Upper lobe of left lung (tissue), 6 donors: ENCODE data around the gene PPP1R1B. TPM values are rescaled to one million over a fixed set of nuclear protein-coding genes. Genes with fewer than 3 reads are reported as not detected.

Experiments
- ATAC-seq, 2 donors: fragments of 200-7000 bp; cut with Tn5 transposase; one replicate each; pipeline ENCODE4 v1.9.1; 2022; ENCODE audit warnings: mild to moderate bottlenecking in 2 of 2, moderate library complexity in 2 of 2; ENCODE audit not compliant: low FRiP score in 2 of 2
- DNase-seq, 2 donors: peaks; one replicate each; pipeline ENCODE4 v3.0.0-alpha.2; 2019 to 2020
- H3K27ac ChIP-seq, 4 donors: fragments of 200-600 bp; sonication (generic); one replicate each; pipeline ENCODE4 v1.5.1; 2016 to 2019
- H3K27me3 ChIP-seq, 4 donors: fragments of 200-600 bp; sonication (generic); one replicate each; pipeline ENCODE4 v1.5.1; 2017 to 2019
- H3K36me3 ChIP-seq, 4 donors: fragments of 200-600 bp; sonication (generic); one replicate each; pipeline ENCODE4 v1.5.1; 2016 to 2019
- H3K4me1 ChIP-seq, 4 donors: fragments of 200-600 bp; sonication (generic); one replicate each; pipeline ENCODE4 v1.5.1; 2018 to 2019
- H3K4me3 ChIP-seq, 4 donors: fragments of 200-600 bp; sonication (generic); one replicate each; pipeline ENCODE4 v1.5.1; 2017 to 2019; ENCODE audit warnings: mild to moderate bottlenecking in 2 of 4, moderate library complexity in 1 of 4
- H3K9me3 ChIP-seq, 4 donors: fragments of 200-600 bp; sonication (generic); one replicate each; pipeline ENCODE4 v1.5.1; 2018 to 2019
- CTCF ChIP-seq, 6 experiments: fragments of 450-650 bp in 4 of 6; fragments of 200-600 bp in 2 of 6; sonication (generic) in 2 of 6; IDR thresholded peaks; one replicate each; pipeline ENCODE4 v1.5.1; 2016 to 2019; ENCODE audit warnings: antibody characterized with exemption in 6 of 6
- EP300 ChIP-seq, 4 donors: sonication (generic); formaldehyde crosslinking; IDR thresholded peaks; one replicate each; pipeline ENCODE4 v1.5.1; 2017; ENCODE audit warnings: antibody characterized with exemption in 4 of 4, control low read depth in 2 of 4
- POLR2A ChIP-seq, 4 donors: fragments of 450-650 bp; IDR thresholded peaks; one replicate each; pipeline ENCODE4 v1.5.1; 2016 to 2017; ENCODE audit warnings: antibody characterized with exemption in 4 of 4, mild to moderate bottlenecking in 2 of 4
- POLR2AphosphoS5 ChIP-seq, 2 donors: sonication (generic); formaldehyde crosslinking; IDR thresholded peaks; one replicate each; pipeline ENCODE4 v1.5.1; 2017; ENCODE audit warnings: antibody characterized with exemption in 2 of 2
- WGBS, 2 donors: methylation state at CpG; one replicate each; pipeline ENCODE4 v1.1.5; 2017 to 2018; 5-methylcytosine and 5-hydroxymethylcytosine counted together
- total RNA-seq, 6 donors: library from RNA; depleted of rRNA in 4 of 6; stranded (reverse); fragments of >200 nt in 4 of 6; gene quantifications; one replicate each; pipeline versions ENCODE4 v1.1.0 to v1.2.1, GENCODE V29; 2016 to 2021
- donor health status: DM: no; HTN: no; CAD: no; lungs with moderate emphysema.
- donor health status: DM: no; HTN: yes; CAD: no; lungs with severe emphysema.

The PPP1R1B gene
- total RNA-seq, 6 donors from 2014 or later, result 10.9 to 22.4 (median 13.8) TPM

DNA sequence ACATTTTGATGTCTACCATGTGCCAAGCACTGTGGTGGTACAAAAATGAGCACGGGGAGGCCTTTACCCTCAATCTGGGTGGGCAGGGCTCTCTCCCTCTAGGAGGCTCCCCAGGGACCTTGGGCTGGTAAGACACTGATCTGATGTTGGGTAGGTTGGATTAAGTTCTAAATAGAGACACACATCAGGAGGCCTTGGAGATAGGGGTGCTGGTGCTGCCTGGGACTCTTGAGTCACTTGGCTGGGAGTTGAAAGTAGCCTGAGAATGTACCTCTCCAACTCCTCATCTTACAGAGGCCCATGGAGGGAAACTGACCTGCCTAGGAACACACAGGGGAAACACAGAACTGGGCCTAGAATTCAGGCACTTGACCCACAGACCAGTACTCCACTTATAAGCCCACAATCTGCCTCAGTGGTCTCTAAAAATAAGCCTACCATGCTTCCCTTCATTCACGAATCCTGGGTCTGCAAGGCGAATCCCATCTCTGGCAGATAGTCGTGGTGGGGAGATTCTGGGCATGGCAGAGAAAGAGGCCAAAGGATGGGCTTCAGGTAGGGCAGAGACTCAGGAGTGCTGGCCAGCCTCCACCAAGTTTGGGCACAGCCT is 17.2 kb upstream of the PPP1R1B start:
- 91 to 95% methylated on average over 4 of the region's 4 CpGs for WGBS, 2 donors
- no peak overlapping the region for H3K27ac ChIP-seq
- no peaks in the 10 kb centered on the region for H3K9me3 ChIP-seq
- peaks cover 0 to 47% (median 35%) of the 10 kb centered on the region in 4 donors for H3K27me3 ChIP-seq
- ATAC-seq (no peak), DNase-seq (no peak)
- H3K36me3 ChIP-seq, result no peaks in the 10 kb centered on the region
- H3K4me3 ChIP-seq, result no peak overlapping the region
- no peak for TF ChIP-seq EP300 (IDR thresholded peaks at IDR 0.05)
- peaks cover 25 to 31% (median 27%) of the 10 kb centered on the region in 4 donors for H3K4me1 ChIP-seq

DNA sequence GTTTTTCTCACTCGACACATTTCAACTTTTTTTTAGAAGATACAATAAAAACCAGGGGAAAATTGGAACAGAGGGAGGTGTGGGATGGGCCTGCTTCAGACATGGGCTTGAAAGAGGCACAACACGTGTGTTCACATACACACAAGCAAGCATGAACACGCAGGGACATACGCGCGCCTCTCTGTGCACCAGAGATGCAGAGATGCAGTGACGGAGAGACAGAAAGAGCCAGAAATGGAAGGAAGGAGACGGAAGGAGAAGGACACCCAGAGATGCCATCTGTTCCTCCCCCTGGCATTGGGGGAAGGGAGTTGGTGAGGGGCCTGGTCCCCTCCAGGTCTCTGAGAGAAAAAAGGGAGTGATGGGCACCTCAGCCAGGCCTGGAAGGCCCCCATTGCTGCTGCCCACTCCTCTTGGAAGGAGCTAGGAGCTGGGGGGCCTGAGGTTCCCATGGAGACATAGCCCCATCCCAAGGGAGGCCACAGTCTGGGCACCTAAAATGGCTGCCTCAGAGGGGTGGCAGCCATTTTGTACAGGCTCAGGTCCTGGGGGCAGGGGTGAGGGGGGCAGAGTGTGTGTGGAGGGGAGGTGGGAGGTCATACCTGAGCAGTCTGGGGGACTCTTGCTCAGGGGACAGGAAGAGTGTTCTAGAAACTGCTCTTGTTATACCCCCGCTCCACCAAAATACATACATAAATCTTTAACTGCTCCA is 15.2 kb upstream of the PPP1R1B start:
- WGBS, 2 donors, result 82 to 86% methylated on average over 9 of the region's 9 CpGs

GRCh38 chr17:39612291-39612894 is 14.4 kb upstream of the PPP1R1B start:
- WGBS, 2 donors, result 61 to 72% methylated on average over 4 to 22 of the region's 22 CpGs
- DNase-seq (no peak), ATAC-seq (no peak)
- no peak for TF ChIP-seq CTCF (IDR thresholded peaks at IDR 0.05)
- no peak for TF ChIP-seq POLR2AphosphoS5 (IDR thresholded peaks at IDR 0.05)
- no peak for TF ChIP-seq EP300 (IDR thresholded peaks at IDR 0.05)
- no peak for TF ChIP-seq POLR2A (IDR thresholded peaks at IDR 0.05)
- Histone ChIP-seq H3K4me3 (no peak overlapping the region), H3K27me3 (peaks cover 0 to 20% (median 13%) of the 10 kb centered on the region in 4 donors), H3K36me3 (no peaks in the 10 kb centered on the region), H3K9me3 (no peaks in the 10 kb centered on the region), H3K4me1 (peaks cover 3 to 9% (median 4%) of the 10 kb centered on the region in 4 donors), H3K27ac (no peak overlapping the region)

More for the DNA sequence above, 15.2 kb upstream of the PPP1R1B start:
- no peak for TF ChIP-seq CTCF (IDR thresholded peaks at IDR 0.05)
- TF ChIP-seq POLR2AphosphoS5 (IDR thresholded peaks at IDR 0.05), result no peak
- TF ChIP-seq EP300 (IDR thresholded peaks at IDR 0.05), result no peak
- TF ChIP-seq POLR2A (IDR thresholded peaks at IDR 0.05), result no peak
- H3K36me3 ChIP-seq, result no peaks in the 10 kb centered on the region
- H3K4me3 ChIP-seq, result no peak overlapping the region
- peaks cover 7 to 13% (median 9%) of the 10 kb centered on the region in 4 donors for H3K4me1 ChIP-seq
- no peak for ATAC-seq
- peaks cover 0 to 28% (median 20%) of the 10 kb centered on the region in 4 donors for H3K27me3 ChIP-seq
- H3K9me3 ChIP-seq, result no peaks in the 10 kb centered on the region
- DNase-seq, result no peak
- H3K27ac ChIP-seq, result no peak overlapping the region

GRCh38 chr17:39612935-39613464 is 13.8 kb upstream of the PPP1R1B start:
- Histone ChIP-seq H3K9me3 (no peaks in the 10 kb centered on the region), H3K27ac (no peak overlapping the region), H3K27me3 (peaks cover 0 to 14% (median 10%) of the 10 kb centered on the region in 4 donors), H3K36me3 (no peaks in the 10 kb centered on the region), H3K4me3 (no peak overlapping the region), H3K4me1 (peaks cover 5 to 11% (median 6%) of the 10 kb centered on the region in 4 donors)
- WGBS, 2 donors, result 79 to 80% methylated on average over 7 of the region's 7 CpGs
- TF ChIP-seq POLR2A (IDR thresholded peaks at IDR 0.05) (no peak), POLR2AphosphoS5 (IDR thresholded peaks at IDR 0.05) (no peak), CTCF (IDR thresholded peaks at IDR 0.05) (no peak)
- ATAC-seq, result no peak
- DNase-seq, result no peak

DNA sequence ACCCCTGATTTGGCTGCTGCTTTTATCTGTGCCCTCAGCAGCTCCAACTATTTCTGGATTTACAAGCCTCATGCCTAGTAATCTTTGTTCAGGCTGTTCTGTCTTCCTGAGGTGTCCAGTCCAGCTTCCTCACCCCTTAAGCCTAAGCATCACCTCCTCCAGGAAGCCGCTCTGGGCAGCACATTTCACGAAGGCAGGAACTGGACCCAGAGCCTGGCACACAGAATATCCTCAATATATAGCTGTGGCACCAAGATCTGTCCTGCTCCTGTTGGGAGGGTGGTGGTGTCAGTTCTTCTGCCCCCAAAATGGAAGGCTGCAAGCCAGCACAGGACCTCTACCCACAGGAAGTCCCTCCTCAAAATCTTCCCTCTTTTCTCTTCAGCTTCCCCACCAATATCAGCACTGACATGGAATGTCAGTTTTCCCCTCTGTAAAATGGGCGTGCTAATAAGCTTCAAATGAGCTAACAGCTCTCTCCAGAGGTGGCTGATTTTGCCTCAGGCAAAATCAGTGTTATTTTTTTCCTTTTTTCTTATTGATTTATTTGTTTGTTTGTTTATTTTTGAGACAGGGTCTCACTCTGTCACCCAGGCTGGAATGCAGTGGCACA is 12.1 kb upstream of the PPP1R1B start:
- H3K4me3 ChIP-seq, result no peak overlapping the region
- peaks cover 0 to 7% (median 1%) of the 10 kb centered on the region in 4 donors for H3K27me3 ChIP-seq
- 76 to 98% methylated on average over 2 to 3 of the region's 3 CpGs for WGBS, 2 donors
- H3K27ac ChIP-seq, result no peak overlapping the region
- no peak for TF ChIP-seq EP300 (IDR thresholded peaks at IDR 0.05)
- no peak for TF ChIP-seq CTCF (IDR thresholded peaks at IDR 0.05)
- TF ChIP-seq POLR2AphosphoS5 (IDR thresholded peaks at IDR 0.05), result no peak
- no peak for TF ChIP-seq POLR2A (IDR thresholded peaks at IDR 0.05)
- ATAC-seq (no peak), DNase-seq (no peak)
- H3K36me3 ChIP-seq, result no peaks in the 10 kb centered on the region
- peaks cover 11 to 21% (median 12%) of the 10 kb centered on the region in 4 donors for H3K4me1 ChIP-seq
- H3K9me3 ChIP-seq, result no peaks in the 10 kb centered on the region
